ENCODE data around the gene GPR12. TPM values are rescaled to one million over a fixed set of nuclear protein-coding genes. Genes with fewer than 3 reads are reported as not detected.
"Not testable (repeated sequence)": the region's sequence is repeated elsewhere in the genome, so short reads cannot be mapped to it uniquely, and the experiment has no call there.

Gene GPR12
- total RNA-seq, 4 donors from 2014 or later = not detected

GRCh38 chr13:26742691-26743358 lies 17.8 kb downstream of the GPR12 start:
- no peaks in the 10 kb centered on the region for H3K4me1 ChIP-seq
- H3K27me3 ChIP-seq = no peaks in the 10 kb centered on the region
- H3K4me3 ChIP-seq = no peak overlapping the region
- no peaks in the 10 kb centered on the region for H3K9me3 ChIP-seq
- no peak for TF ChIP-seq CTCF (IDR thresholded peaks at IDR 0.05)
- no peak for TF ChIP-seq POLR2A (IDR thresholded peaks at IDR 0.05)
- no peak overlapping the region for H3K27ac ChIP-seq
- no peaks in the 10 kb centered on the region for H3K36me3 ChIP-seq
- DNase-seq = no peak

GRCh38 chr13:26735677-26736076 lies 24.9 kb downstream of the GPR12 start:
- no peaks in the 10 kb centered on the region for H3K9me3 ChIP-seq
- no peaks in the 10 kb centered on the region for H3K4me1 ChIP-seq
- no peak overlapping the region for H3K27ac ChIP-seq
- no peak for TF ChIP-seq CTCF (IDR thresholded peaks at IDR 0.05)
- no peak for TF ChIP-seq POLR2A (IDR thresholded peaks at IDR 0.05)
- H3K4me3 ChIP-seq = no peak overlapping the region
- H3K36me3 ChIP-seq = no peaks in the 10 kb centered on the region
- no peak for DNase-seq
- no peaks in the 10 kb centered on the region for H3K27me3 ChIP-seq

GRCh38 chr13:26727633-26728032 lies 33.0 kb downstream of the GPR12 start:
- H3K27me3 ChIP-seq = no peaks in the 10 kb centered on the region
- no peak for TF ChIP-seq POLR2A (IDR thresholded peaks at IDR 0.05)
- no peak for TF ChIP-seq CTCF (IDR thresholded peaks at IDR 0.05)
- H3K4me3 ChIP-seq = no peak overlapping the region
- no peak for DNase-seq
- H3K27ac ChIP-seq = no peak overlapping the region
- no peaks in the 10 kb centered on the region for H3K36me3 ChIP-seq
- H3K9me3 ChIP-seq = no peaks in the 10 kb centered on the region
- no peaks in the 10 kb centered on the region for H3K4me1 ChIP-seq

GRCh38 chr13:26727122-26727521 lies 33.5 kb downstream of the GPR12 start:
- no peak overlapping the region for H3K4me3 ChIP-seq

GRCh38 chr13:26726684-26727083 lies 33.9 kb downstream of the GPR12 start:
- no peaks in the 10 kb centered on the region for H3K27me3 ChIP-seq
- H3K9me3 ChIP-seq = no peaks in the 10 kb centered on the region
- TF ChIP-seq CTCF (IDR thresholded peaks at IDR 0.05) (no peak), POLR2A (IDR thresholded peaks at IDR 0.05) (no peak)
- DNase-seq = no peak
- H3K27ac ChIP-seq = no peak overlapping the region
- H3K4me1 ChIP-seq = no peaks in the 10 kb centered on the region
- H3K4me3 ChIP-seq = no peak overlapping the region
- no peaks in the 10 kb centered on the region for H3K36me3 ChIP-seq

More at GRCh38 chr13:26727122-26727521, 33.5 kb downstream of the GPR12 start:
- H3K9me3 ChIP-seq = no peaks in the 10 kb centered on the region
- H3K4me1 ChIP-seq = no peaks in the 10 kb centered on the region
- H3K27me3 ChIP-seq = no peaks in the 10 kb centered on the region
- H3K27ac ChIP-seq = no peak overlapping the region
- TF ChIP-seq POLR2A (IDR thresholded peaks at IDR 0.05) (no peak), CTCF (IDR thresholded peaks at IDR 0.05) (no peak)
- no peak for DNase-seq
- H3K36me3 ChIP-seq = no peaks in the 10 kb centered on the region

- DNase-seq, H3K27ac ChIP-seq, H3K4me1 ChIP-seq, H3K27me3 ChIP-seq, H3K9me3 ChIP-seq, H3K36me3 ChIP-seq, H3K4me3 ChIP-seq: not testable (repeated sequence)
These were observed 37.0 kb downstream of the GPR12 start for GRCh38 chr13:26723620-26724019.
